GM19452 (cell line): ENCODE results near the gene CASZ1.

ENCODE experiments used
- ATAC-seq: cut with Tn5 transposase; IDR thresholded peaks from one replicate; pipeline ENCODE4 v1.9.1; 2021; ENCODE audit not compliant: unreplicated experiment

The CASZ1 gene

GRCh38 chr1:10825592-10825991, 29.1 kb upstream of the CASZ1 start:
- no peak for ATAC-seq

GRCh38 chr1:10824821-10825540, 28.5 kb upstream of the CASZ1 start:
- no peak for ATAC-seq

DNA sequence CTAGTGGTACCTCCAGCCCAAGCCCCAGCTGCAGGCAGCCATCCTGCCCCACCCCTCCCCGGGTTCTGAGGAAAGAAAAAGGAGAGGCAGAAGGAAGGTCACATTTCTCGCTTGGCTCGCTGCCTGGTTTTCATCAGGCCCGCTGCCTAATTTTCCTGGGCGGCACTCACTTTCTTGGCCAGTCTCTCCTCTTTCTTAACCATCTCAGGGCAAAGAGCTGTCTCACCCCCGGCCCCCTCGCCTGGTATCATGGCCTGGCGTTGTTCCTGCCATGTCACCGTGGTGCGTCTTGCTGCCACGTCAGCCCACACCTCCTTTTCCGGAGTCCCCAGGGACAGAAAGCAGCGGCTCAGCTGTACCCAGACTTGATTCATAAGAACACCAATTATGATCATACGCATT, 26.6 kb upstream of the CASZ1 start:
- ATAC-seq: no peak

GRCh38 chr1:10821388-10821787, 24.9 kb upstream of the CASZ1 start:
- ATAC-seq: no peak

- no peak for ATAC-seq
Measured at GRCh38 chr1:10820422-10820821, 24.0 kb upstream of the CASZ1 start.

DNA sequence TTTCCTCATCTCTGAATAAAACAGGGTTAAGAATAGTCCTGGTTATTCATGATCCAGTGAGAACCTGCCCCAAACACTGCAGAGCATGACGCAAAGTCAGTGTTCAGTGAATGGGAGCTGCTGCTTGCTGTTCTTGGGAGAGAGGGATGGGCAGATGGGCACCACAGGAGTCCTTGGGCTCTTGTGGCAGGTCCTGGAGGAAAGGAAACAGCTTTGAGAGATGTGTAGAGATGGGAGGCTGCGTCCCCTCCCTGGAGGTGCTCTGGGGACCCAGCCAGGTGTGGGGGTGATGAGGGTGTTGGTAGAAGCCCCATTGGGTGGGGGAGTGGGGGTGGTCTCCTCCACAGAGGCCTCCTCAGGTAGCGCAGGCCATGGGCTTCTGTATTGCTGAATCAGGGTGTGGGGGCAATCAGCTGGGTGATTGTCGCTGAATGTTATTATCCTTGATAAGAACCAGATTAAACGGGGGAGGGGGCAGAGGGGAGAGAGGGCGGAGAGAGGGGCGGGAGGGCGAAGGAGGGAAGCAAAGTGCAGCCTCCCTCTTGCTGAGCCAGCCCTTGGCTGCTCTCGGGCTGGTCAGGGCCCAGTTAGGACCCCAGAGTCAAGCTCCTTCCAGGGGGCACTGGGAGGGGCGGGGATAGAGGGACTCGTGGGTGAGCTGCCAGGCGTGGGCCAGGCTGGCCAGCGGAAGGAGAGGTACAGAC, 22.9 kb upstream of the CASZ1 start:
- ATAC-seq: no peak

DNA sequence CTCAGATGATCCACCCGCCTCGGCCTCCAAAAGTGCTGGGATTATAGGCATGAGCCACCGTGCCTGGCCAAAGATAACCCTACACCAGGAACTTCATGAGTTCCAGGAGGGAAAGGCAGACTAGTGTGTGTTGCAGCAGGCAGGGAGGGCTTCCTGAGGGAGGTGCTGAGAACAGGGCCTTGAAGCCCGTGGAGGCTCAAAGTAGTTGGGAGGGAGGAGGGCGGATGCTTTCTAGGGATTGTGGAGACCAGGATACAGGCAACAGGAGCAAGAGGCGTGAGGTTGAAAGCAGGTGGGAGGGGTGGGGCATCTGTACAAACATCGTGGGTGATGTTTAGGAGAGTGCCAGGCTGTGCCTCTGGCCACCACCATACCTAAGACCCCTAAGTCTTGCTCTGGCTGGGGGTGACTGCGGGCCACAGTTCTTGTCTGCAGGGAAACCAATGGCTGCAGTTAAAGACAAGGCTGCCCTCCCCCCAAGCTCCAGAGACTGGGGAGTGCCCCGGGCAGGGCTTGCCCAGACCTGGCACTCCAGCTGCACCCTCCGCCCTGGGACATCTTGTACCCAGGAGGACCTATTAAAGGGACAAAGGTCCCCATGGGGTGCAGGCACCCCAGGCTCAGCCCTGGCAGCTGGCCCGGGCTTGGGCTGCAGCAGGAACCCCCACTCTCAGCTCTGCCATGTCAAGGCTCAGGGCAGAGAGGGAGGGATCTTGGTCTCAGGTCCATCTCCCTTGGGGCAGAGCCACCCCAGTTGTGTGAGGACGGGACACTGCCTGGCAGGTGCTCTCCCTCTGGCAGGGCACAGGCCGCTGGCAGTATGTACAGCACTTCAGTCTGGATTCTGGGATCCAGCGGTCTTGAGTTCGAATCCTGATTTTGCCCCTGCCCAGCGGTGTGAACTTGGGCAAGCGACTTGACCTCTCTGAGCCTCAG, 22.1 kb upstream of the CASZ1 start:
- ATAC-seq: no peak

GRCh38 chr1:10816743-10817369, 20.4 kb upstream of the CASZ1 start:
- no peak for ATAC-seq

- no peak for ATAC-seq
Measured at GRCh38 chr1:10816233-10816632, 19.8 kb upstream of the CASZ1 start.

DNA sequence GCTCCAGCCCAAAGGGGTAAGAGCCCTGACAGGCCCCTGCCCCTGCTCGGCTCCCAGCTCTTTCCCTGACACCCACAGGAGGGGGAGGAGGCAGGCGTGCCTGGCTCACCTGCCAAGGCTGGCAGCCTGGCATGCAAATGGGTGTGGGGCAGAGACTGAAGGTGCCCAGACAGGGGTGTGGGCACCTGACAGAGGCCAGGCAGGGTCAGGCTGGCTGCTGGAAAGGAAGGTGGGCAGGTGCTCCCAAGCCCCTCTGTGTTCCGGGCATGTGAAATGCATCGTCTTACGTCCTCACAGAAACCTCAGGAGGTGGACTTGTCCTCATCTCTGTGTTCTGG, 19.4 kb upstream of the CASZ1 start:
- ATAC-seq: no peak

DNA sequence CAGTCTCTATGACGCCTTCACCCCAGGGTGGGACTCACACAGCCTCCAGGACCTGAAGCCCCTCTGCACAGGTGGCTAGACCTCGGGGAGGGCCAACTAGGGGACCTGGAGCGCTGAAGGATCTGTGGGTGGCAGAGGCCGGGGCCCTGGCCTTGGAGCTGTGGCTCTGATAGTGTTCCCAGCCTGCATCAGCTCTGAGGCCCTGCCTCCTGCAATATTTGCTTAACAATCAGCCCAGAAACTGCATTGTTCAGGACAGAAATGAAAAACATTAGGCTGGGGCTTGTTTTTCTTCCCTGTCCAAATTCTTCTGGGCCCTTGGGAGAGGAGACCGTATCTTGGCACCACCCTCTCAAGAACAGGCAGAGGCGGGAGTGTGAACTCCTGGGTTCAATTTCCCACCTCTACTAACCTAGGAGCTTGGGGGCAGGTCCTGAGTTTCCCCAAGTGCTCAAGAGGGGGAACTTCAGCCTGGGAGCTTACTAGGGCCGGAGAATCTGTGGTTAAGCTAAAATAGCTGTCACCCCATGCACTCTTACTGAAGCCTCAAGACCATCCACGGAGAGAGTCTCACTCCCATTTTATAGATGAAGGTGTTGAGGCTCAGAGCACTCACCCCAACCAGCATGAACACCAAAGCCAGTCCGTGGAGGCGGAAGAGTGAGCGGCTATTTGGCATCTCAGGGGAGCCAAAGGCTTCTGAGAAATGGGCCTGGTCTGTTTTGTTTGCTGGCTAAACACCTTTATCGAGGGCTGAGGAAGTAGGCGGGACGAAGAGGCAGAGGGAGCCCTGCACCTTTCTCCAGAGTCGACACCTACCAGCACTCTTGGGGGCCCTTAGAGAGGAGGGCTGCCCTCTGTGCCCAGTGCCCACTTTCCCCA, 18.8 kb upstream of the CASZ1 start:
- no peak for ATAC-seq

GRCh38 chr1:10814312-10814711, 17.9 kb upstream of the CASZ1 start:
- ATAC-seq: no peak

DNA sequence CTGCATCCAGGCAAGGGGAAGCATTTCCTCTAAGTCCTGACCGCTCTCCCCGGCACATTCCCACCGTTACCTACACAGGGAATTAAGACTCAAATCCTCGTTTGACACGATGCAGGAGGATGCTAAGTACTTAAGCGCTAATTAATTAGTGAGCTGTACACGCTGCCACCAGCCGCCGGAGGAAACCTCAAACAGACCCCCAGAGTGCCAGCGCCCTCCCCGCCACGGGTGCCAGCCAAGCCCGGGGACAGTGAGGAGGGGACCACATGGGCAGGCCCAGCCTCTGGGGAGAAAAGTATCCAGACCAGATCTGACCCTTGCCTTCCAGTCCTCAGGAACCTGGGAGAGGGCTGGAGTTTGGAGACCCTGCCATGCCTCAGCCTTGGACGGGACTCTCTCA, 17.4 kb upstream of the CASZ1 start:
- ATAC-seq: no peak

GRCh38 chr1:10812387-10812915, 16.0 kb upstream of the CASZ1 start:
- no peak for ATAC-seq

GRCh38 chr1:10808441-10808840, 12.0 kb upstream of the CASZ1 start:
- ATAC-seq: no peak

GRCh38 chr1:10806966-10807365, 10.5 kb upstream of the CASZ1 start:
- no peak for ATAC-seq

- ATAC-seq: no peak
Measured at GRCh38 chr1:10803971-10804820, 7.8 kb upstream of the CASZ1 start.

DNA sequence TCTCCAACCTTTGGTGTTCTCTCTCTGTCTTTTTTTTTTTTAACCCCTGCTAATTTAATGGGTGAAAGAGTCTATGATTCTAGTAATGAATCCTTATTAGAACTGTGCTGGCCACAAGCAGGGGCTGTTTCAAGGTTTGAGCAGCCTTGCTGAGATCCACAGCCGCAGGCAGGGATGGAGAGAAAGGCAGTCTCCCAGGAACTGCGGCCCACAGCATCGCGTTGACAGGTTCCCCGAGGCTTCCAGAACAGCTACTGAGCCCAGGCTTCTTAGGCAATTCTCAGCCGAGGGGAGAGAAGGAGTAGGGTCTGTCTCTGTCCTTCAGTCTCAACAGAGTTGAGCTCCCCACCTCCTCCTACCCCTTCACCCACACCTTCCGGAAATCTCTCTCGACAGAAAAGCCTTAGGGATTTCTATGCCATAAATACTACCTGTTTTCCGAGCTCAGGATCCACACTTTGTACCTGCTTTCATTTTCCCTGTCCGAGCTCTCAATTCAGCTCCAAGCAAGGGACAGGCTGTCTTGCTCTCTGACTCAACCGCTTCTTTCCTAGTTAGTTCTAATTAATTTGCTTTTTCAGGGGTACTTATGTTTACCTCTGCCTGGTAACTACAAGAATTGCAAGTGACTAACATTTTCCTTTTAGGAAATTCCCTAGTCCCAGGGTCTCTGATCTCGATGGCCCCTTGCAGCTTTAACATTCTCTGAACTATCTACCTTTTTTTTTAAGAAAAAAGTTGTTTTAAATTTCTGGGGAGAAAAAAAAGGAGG, 6.7 kb upstream of the CASZ1 start:
- ATAC-seq: no peak
